HG03280 (cell line): ENCODE data around the gene ABR.
"Not testable (repeated sequence)": the region's sequence is repeated elsewhere in the genome, so short reads cannot be mapped to it uniquely, and the experiment has no call there.

Experiments
- ATAC-seq: cut with Tn5 transposase; IDR thresholded peaks from one replicate; pipeline ENCODE4 v1.9.1; 2021; ENCODE audit warnings: mild to moderate bottlenecking, moderate library complexity; ENCODE audit not compliant: unreplicated experiment

The ABR gene

DNA sequence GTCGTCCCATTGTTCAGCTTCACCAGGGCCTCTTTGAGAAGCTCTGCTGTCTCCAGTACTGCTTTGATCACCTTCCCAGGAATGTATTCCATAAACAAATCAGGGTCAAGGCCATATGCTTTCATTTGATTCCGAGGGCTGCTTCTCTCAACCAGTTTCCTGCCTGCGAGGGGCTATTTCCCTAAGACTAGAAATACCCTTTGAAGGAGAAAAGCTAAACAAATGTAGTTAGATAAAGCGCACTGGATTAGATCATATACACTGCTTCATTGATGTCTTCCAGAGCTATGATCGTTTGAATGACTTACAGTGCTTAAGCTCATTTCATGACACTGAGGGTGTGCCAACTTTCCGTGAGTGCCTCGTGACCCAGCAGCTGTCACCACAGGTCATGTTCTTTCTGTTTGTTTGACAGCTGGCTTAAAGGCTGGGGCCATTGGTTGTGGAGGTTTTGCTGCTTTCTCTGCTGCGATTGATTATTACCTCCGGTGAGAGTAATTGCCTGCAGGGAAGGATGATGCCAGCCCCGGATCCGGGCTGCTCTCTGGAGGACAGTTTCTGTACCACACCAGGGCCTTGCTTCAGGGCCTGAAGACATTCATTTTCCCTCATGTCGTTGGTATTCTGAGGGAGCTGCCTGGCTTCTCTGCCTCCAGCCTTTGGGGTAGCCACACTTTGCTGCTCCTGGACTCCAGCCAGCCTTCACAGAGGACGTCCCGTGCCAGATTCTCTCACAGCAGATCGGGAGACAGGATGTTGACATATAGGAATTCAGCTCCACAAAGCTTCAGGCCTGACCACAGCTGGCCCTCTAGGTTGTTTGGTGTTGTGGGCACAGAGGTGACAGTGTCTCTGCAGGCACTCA lies 179.0 kb downstream of the ABR start:
- ATAC-seq, result no peak

DNA sequence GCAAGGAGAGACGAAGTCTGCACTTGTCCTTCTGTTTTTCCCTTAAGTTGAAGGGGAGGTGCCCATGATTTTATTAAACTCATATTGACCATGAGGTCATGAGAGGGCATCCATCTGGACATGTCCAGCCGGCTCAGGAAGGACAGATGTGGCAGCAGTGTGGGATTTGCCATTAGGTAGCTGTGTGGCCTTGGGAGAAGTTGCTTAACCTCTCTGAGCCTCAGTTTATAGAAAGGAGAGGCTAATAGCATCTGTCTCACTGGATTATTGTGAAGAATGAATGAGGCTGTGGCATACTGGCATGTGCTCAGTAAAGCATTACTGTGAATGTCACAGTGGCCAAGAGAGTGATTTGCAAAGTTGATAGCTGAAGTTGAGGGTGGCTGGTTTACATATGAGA lies 181.7 kb downstream of the ABR start:
- ATAC-seq, result no peak

DNA sequence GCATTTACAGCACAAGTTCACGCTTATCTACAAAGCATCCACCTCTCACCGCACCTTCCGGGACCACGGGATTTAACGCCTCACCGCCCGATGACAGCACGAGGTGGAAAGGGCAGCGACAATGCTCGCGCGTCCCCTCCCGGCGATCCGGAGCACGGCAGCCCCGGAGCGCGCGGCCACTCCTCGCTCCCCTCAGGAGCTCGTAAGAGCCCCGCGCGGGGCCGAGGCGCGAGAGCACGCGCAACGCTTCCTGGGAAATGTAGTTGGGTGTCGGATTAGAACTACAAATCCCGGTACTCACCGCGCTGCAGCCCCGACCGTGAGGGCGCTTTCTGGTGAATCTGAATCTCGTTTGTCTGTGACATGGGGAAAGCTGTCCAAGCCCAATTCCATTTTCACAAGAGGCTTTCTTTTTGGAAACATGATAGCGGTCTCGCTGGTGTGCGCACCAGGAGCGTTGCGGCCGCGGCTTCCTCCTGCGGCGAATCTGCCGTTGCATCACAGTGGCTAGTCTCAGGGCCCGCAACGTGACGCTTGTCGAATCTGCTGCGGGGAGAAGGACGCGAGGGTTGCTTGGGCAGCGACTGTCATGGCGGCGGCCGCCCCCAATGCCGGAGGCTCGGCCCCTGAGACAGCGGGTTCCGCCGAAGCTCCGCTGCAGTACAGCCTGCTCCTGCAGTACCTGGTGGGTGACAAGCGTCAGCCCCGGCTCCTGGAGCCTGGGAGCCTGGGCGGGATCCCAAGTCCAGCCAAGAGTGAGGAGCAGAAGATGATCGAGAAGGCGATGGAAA lies 183.0 kb downstream of the ABR start, which contains the start of gene TIMM22:
Gene TIMM22 (plus strand): TSS at position 576 of the 791 bp plus-strand sequence. CDS start 14 bp downstream, at position 590.
- ATAC-seq, result peak; percentile 92

DNA sequence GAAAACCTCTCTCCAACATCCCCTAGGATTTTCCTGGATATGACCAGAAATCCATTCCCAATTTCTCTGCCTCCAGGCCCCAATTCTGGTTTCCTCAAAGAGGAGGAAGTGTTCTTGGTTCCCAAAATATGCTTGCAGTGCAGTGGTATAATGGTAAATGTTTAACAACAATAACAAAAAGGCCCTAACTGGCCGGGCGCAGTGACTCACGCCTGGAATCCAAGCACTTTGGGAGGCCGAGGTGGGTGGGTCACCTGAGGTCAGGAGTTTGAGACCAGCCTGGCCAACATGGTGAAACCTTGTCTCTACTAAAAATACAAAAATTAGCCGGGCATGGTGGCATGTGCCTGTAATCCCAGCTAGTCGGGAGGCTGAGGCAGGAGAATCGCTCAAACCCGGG lies 184.5 kb downstream of the ABR start:
- not testable (repeated sequence) for ATAC-seq

DNA sequence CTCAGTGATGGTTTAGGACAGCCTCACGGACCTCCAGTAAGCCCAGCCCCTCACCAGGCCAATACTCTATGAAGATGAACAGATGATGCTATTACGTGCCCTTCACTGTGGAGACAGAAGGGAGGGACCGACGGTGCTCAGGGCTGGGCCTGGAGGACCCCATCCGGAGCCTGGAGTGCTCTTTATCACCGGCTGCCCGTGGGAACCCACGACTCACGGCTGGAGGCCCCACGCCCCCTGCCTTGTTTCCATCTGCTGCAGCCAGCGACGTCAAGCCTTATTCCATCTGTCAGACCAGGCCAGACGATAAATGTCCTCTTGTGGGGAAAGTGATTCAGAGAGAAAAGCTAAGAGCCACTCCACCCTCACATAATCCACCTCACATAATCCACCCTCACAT lies 186.8 kb downstream of the ABR start:
- no peak for ATAC-seq

DNA sequence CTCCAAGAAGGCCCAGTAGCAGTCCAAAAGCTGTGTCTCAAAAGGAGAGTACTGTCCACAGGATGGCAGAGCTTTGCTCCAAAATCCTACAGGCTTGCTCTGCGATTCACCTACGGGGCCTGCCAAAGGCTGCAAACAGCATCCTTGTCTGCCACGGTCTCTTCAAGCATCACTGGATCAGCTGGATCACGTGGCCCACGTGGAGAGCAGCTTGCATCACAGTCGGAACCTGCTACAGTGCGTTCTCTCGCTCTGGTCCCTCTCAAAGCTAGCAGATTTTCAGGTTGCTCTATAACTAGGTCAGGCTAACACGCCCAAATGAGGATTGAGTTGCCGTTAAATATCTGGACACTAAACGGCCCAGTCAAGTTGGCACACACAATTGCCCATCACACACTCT lies 191.2 kb downstream of the ABR start:
- no peak for ATAC-seq

DNA sequence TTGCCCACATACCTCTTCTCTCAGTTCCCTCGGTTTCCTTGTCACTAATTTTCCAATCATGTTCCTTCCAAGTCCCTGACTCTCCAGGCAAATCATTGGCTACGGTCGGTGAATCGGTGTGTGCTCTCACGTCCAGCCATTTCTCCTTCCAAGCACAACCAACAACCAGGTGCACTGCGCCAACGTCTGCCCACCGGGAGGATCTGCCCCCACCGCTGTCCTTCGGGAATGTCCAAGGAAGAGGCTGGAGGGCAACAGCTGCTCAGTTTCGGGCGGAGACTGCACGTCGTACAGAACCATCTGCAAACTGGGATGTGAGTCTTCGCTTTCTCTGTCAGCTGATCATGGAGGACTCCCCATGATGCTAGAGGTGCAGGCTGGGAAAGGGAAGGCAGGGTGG lies 191.8 kb downstream of the ABR start:
- ATAC-seq, result no peak

DNA sequence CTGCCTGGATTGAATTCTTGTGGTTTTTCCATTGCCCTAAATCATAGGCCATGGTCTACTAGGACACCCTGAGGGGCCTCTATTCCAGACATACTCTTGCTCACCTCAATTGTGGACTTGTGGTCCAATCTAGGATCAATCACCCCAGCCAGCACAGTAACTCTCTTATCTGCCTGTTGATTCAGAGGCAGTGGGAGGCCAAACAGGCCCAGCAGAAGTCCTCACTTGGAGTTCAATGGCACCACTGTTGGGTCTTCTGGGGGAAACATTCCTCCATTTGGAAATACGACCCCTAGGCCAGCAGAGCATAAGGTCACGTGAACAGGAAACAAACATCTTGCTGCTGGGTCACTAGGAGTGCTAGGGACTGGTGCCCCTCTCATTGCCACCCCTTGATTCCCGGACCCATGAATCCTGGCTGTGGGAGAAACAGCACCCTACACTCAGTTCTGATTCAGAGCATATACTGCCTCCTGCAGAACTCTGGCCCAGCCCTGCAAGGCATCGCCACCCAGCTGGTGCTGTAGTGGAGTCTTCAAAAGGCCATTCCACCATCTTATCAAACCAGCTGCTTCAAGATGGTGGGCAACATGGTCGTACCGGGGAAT lies 193.4 kb downstream of the ABR start:
- no peak for ATAC-seq

DNA sequence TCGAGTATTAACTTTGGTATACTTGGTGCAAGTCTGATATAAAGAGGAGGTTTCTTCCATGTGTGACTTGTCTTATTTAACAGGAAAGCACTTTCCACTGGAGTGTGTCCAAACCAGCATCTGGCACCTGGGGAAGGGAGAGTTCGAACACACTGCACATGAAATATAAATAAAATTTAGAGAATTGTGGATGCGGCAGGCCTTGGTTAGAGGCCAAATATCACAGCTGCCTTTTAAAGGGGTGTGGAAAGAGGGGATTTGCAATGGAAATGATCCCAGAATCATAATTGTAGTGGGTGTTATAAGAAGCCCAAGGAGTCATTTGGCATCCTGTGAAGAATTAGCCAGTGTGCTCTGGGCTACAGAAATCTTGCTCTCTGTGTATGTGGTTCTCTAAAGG lies 195.9 kb downstream of the ABR start:
- ATAC-seq, result no peak

DNA sequence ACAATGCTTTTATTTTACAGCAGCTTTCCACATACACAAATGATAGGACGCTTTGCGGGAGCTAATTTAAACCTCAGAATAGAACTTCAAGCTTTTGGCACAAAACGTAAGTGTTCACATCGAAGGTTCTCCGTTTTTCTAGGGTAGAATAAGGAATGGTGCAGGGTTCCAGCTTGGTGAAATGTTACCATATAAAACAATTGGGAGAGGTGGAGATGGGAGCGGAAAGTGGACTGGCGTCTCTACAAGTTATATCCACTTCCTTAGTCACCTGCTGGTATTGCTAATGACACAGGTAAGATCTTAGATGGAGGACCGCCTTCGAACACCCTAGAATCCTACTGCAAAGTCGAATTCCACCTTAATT lies 198.5 kb downstream of the ABR start:
- no peak for ATAC-seq

DNA sequence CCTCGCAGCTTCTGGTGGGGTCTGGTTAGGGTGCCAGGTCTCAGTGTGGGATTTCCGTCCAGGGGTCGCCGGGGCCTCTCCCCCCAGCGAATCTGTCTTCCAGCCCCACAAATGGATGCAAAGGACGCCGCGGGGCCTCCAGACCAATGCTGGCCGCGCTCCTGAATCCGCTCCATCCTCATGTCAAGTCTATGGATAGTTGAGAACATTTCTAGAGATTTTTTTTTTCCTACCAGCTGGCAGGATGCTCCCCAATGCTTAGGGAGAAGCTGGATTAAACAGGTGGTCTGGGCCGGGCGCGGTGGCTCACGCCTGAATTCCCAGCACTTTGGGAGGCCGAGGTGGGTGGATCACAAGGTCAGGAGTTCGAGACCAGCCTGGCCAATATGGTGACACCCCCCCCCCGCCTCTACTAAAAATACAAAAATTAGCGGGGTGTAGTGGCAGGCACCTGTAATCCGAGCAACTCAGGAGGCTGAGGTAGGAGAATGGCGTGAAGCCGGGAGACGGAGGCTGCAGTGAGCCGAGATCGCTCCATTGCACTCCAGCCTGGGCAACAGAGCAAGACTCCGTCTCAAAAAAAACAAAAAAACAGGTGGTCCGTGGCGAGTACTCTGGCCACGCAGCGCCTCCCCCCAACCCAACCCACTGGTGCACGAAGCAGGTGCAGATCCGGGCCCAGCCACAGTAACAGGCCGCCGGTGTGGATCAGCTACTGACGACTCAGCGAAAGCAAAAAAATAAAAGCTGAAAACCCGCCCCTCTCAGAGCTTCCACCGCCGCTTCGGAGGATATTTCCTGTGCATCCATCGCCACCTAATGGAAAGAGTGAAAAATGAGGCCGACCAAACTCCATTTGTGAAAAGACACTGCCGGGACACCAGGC lies 199.1 kb downstream of the ABR start:
- ATAC-seq, result no peak

DNA sequence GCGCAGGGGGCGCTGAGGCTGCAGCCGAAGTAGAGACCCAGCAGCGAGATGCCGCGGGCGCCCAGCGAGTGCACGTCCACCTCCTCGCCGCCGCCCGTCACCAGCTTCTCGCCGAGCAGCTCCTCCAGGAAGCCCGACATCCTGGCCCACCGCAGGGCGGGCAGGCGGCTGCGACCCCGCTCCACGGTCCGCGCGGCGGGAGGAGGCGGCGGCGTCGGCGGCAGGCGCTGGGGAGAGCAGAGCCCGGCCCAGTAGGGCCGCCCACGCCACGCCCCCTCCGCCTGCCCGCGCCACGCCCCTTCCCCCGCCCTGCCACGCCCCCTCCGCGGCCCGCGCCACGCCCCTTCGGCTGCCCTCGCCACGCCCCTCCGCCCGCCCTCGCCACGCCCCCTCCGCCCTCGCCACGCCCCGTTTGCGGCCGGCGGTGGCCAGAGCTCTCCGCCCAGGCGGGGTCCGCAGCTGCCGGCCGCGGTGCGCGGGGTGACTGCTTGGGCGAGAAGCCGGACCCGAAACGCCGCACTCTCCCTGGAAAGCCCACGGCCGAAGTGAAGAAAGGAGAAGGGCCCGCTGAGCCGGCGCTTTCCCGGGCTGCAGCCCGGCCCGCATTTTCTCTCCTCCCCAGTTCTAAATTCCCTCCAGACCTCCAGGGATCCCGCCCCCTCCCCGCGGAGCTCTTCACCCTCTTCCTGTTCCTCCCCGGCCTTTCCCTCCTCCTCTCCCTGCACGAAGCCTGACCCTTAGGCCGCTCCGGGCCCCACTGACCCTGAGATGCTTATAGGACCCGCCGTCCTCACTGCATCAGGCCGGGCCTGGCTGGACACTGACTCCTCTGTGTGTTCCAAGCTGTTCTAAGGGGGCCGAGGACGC lies 200.0 kb downstream of the ABR start, which contains the start of gene NXN:
Gene NXN (minus strand): TSS at position 238 of the 867 bp plus-strand sequence.
- ATAC-seq, result peak; percentile 67

DNA sequence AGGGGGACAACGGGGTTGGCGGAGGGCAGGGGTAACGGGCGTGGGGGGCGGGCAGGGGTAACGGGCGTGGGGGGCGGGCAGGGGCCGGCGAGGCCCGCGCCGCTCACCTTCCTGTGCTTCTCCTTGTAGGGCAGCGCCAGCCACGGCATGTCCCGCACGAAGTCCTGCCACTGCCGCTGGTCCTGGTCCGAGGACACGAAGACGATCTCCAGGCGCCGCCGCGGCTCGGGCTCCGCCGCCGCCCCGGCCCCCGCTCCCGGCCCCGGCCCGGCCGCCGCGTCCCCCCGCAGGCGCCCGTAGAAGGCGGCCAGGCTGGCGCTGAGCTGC lies 200.6 kb downstream of the ABR start:
- no peak for ATAC-seq

DNA sequence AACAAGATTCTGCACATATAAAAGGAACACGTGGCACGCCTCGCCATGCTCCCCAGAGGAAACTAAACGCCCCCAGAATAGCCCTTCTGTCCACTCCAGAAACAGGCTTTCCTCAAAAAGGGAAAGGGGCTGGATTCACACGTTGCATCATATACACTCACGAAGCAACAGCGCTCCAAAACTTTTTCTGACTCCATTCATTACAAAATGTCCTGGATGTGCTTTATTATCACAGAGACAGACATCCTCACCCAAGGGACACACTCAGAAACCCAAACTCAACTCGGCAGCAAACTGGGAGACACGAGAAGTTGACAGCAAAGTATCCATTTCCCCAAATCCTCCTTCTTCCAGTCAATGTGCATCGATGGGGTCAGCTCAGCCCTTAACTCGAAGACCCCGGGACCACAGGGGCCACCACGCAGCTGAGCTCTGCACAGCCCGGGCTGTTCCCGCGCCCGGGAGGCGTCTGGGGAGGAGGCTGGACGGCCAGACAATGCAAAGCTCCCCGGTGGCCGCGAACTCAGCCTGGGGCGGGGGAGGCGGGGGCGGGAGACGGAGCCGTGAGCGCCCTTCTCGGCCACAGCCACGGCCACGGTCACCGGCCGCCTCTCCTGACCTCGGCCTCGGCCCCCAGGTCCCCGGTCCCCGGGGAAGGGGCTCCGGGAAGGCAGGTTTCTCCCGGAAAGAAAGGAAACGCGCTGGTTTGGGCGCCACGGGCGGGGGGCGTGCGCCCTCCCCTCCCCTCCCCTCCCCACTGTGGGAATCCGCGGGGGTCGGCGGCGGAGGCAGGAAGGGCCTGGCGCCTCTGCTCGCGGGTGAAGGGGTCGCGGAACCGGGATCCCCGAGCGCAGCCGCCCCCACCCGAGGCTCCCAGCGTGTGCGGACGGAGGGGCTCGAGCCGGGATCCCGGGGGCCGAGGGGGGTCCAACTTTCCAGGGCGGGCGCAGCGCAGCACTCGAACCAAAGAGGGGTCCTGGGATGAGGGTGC lies 201.4 kb downstream of the ABR start:
- ATAC-seq, result no peak

DNA sequence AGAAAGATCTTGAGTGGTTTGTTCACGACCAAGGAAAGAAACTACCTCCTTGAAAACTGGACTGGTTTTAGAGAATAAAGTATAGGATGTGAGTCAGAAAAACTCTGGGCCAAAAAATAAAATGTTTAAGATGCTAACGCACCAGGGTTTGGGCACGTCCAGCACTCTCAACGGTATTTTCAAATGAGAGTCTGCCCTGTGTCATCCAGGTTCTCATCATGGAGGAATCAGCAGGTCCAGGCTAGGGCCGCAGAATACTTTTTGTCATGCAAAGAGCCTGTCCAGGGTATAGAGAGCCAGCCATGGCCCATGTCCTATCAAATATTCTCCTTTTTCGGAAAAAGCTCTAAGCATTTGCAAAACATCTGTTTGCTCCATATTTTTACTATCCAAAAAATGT lies 202.6 kb downstream of the ABR start:
- no peak for ATAC-seq

DNA sequence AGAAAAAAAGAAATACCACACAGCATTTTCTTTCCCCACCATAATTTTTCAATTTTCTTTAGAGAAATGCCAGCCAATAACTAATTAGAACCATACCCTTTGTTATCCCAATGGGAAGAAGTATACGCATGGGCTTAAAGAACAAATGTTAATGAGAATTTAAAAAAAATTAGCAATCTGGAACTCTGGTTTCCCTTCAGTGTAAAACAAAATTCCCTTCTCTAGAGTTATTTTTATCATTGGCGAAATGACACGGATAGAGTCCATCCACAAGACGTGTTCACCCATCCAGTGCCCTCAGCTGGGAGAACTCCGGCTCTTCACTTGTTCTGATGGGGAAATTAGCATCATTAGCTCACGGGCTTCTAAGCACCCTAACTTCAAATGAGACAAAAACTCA lies 203.5 kb downstream of the ABR start:
- ATAC-seq, result no peak

DNA sequence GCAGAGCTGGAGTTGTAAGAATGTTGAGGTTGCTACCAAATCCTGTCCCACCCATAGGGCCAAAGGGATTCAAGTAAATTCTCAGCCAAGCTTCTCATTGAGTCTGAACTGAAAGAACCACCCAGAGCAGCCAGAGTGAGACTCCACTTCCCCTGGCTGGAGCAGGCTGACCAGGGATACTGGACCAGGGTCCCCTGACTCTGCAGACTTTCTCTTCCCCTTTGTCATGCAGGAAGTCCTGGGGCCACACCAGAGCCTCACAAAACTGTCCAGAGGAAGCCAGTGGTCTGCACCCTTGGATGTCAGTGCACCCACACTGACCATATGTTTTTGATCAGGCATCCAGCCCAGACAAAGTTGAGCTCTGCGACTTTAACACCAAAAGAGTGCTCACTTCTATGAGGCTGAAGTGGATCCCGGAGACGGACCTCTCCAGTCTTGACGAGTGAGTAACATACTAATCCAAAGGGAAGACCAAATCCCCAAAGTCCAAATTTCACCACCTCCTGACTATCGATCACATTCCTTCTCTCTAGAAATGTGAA lies 204.3 kb downstream of the ABR start:
- ATAC-seq, result no peak

DNA sequence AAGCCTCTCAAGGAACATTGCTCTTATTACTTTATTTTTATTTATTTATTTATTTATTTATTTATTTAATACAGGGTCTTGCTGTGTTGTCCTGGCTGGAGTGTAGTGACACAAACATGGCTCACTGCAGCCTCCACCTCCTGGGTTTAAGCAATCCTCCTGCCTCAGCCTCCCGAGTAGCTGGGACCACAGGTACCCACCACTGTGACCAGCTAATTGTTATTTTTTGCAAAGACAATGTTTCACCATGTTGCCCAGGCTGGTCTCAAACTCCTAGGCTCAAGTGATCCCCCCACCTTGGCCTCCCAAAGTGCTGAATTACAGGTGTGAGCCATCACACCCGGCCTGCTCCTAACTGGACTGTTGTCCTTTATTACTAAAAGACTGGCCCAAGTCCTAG lies 205.0 kb downstream of the ABR start:
- ATAC-seq, result not testable (repeated sequence)
